Activated CD8-positive, alpha-beta memory T cell treated with anti-CD3 and anti-CD28 coated beads, Interleukin-2, amount 50 U/mL, for 1 hour (primary cell): ENCODE measurements around the gene TRMT11.

Source experiments
- DNase-seq: peaks from one replicate; pipeline ENCODE4 v3.0.0-alpha.2; 2020; ENCODE audit errors: extremely low read depth

The TRMT11 gene

GRCh38 chr6:126076992-126077664, 90.8 kb downstream of the TRMT11 start:
- DNase-seq, result no peak

- no peak for DNase-seq
Measured at GRCh38 chr6:126077810-126078776, 91.8 kb downstream of the TRMT11 start.

GRCh38 chr6:126083875-126084274, 97.5 kb downstream of the TRMT11 start:
- no peak for DNase-seq

- no peak for DNase-seq
Measured at GRCh38 chr6:126086560-126086959, 100.2 kb downstream of the TRMT11 start.
